ENCODE data around the gene TMEM233. TPM values are rescaled to one million over a fixed set of nuclear protein-coding genes. Genes with fewer than 3 reads are reported as not detected.

The TMEM233 gene
- polyA plus RNA-seq, 1 donor from 2014 or later: not detected

Small RNA genes within 50 kb of the gene (small RNA-seq; reads per million reads assigned to genes)
- gene RN7SKP197: 0 reads per million in 3 experiments

Other genes starting within 250 kb of the TMEM233 start
- gene PRKAB1, start 74.4 kb downstream of the TMEM233 start, polyA plus RNA-seq: 36.8 and 38.0 TPM in 2 replicates